NCI-H524 (cell line): ENCODE measurements around the gene NUDT16L1.

Experiments used
- DNase-seq, 2 experiments: peaks; one replicate each; lab custom pipeline; 2025; lab: John Stamatoyannopoulos, UW

Gene NUDT16L1

GRCh38 chr16:4693296-4693955 is at the start of gene NUDT16L1:
NUDT16L1 (plus strand) TSS chr16:4693562; CDS start chr16:4693727, 165 bp downstream.
- peak; percentile 92 to 97 for DNase-seq

DNA sequence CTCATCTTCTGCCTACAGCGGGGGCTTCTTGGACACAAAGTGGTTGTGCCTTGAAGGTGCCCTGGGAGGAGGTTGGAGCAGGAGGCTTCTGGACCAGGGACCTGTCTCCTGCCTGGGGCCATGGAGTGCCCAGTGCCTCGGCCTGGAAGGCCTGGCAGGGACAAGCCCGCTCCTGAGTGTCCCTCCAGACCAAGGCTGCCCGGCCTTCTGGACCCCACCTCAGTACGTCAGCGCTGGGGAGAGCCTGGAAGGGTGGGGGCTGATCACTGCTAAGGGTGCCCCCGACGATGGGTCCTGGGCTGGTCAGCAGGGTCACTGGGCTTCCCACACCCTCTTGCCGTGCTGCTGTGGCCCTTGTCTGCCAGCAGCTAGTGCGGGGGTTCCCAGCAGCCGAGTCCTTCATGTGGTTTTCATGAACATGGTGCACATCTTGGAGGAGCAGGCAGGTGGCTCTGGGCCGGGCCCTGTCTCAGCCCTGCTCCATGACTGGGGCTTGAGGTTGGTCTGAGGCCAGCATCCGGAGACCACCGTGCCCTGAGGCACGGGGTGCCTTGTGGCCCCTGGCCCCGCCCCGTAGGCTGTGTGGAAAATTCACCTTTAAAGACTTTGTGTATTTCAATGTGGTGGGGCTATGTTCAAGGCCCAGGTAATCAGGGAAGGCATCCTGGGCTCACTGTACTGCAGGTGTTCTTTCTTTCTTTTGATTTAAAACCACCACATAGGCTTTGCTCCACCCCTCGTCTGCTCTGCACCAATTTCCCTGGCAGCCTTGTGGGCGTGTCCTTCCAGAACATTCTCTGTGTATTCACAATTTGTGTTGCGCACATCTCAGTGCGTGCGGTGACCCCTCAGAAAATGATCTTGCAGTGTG is 46.4 kb upstream of the NUDT16L1 start:
- no peak for DNase-seq

DNA sequence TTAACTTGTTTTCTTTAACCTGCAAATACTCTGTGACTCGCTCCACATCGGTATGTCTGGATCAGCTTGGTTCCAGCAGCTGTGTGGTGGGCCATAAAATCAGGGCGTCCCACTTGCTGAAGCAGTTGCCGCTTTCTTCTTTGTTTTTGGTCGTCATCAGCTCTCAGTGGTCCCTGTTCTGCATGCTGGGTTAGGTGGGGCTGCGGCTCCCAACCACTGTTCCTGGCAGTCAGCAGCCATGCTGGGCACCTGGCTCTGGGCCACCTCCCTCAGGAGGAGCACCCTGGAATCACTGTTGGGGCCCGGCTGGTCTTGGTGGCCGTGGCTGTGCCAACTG is 45.8 kb upstream of the NUDT16L1 start:
- DNase-seq = no peak

- no peak for DNase-seq
These were observed 44.4 kb upstream of the NUDT16L1 start for GRCh38 chr16:4648917-4649316.

- DNase-seq = no peak
These were observed 43.5 kb upstream of the NUDT16L1 start for GRCh38 chr16:4649744-4650442.

- peak; percentile 67 to 75 for DNase-seq
These were observed 42.8 kb upstream of the NUDT16L1 start for GRCh38 chr16:4650443-4651074.

DNA sequence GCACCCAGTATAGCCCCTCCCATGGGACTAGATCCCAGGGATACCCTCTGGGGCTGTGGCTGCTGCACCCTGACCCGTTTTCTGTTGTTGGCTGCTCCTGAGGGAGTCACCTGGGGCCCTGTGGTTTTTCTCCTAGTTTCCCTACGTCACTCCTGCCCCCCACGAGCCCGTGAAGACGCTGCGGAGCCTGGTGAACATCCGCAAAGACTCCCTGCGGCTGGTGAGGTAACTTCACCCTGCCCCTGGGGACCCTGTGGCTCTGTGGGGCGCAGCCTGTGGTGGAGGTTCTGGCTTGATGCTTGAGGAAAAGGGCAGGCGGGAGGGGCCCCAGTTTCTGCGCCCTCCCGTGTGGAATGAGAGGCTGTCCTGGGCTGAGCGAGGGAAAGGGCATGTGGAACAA is 41.5 kb upstream of the NUDT16L1 start:
- DNase-seq = no peak

- no peak for DNase-seq
These were observed 40.8 kb upstream of the NUDT16L1 start for GRCh38 chr16:4652561-4652960.

DNA sequence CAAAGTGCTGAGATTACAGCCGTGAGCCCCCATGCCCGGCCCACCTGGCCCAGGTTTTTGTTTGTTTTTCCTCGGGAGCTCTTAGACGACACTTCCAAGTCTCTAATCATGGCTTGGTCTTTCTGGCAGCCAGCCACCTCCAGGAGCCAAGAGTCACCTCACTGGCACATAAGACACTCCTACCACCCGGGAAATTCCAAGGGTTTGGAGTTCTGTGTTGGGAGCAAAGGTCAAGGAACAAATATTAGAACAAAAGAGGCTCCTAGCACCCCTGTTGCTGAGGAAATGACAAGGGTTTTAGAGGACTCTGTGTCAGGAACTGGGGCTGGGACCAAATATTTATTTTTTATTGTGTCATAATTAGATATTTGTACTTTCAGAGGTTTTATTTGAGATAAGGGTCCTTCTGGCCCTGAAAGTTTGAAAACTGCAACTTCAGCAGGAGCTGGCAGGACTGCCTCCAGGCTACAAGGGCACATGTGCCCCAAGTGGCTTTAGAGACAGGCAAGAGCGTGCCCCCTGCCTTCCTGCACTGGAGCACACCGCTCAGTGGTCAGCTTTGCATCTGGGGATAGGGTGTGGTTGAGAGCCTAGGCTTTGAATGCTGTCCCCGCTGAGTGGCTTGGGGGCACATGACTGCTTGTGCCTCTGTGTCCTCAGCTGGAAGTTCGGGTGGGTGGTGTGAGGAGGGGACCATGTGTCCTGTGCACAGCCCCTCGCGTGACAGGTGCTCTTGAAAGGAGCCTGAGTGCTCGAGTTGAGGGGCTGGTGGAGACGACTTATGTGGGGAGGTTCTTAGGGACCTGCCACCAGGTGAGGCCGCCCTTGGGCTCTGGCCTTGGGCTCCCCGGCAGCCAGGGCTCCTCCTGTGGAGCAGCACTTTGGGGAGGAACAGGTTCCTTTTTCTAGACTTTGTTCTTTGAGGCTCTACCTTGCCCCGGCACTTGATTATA is 39.1 kb upstream of the NUDT16L1 start:
- DNase-seq = no peak

GRCh38 chr16:4654964-4655590 is 38.3 kb upstream of the NUDT16L1 start:
- DNase-seq = no peak

DNA sequence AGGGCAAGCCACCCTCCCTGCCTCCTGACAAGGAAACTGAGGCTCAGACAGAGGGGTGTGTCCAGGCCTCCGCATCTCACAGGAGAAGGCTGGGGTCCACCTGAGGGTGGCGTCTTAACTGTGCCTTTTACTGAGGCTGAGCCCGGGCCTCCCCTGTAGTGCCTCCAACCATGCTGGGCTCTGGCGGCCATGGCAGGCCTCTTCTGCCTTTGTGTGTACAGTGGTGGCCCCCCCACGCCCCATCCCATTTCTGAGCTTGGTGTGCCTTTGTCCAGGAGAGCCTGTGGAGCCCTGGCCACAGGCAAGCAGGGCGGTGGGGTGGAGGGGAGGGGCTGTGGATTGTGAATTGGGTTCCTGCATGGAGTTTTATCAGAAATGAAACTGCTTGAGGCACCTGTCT is 37.6 kb upstream of the NUDT16L1 start:
- DNase-seq = no peak

DNA sequence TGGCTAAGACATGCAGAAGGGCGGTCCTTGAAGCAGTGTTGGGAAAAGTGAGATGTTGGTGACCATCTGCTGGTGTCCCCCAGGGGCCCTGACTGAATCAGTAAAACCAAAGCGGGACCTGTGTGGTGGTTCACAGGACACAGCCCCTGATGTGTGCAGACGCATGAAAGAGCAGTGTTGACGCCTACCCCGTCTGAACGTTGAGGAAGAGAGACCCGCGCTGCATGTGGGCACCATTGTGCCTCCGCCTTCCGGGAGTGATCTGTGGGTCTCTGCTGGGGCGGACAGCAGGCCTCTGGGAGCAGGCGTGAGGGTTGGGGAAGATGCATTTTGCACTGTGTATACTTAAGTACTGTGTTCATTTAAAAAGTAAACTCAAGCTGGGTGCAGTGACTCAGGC is 37.1 kb upstream of the NUDT16L1 start:
- no peak for DNase-seq

DNA sequence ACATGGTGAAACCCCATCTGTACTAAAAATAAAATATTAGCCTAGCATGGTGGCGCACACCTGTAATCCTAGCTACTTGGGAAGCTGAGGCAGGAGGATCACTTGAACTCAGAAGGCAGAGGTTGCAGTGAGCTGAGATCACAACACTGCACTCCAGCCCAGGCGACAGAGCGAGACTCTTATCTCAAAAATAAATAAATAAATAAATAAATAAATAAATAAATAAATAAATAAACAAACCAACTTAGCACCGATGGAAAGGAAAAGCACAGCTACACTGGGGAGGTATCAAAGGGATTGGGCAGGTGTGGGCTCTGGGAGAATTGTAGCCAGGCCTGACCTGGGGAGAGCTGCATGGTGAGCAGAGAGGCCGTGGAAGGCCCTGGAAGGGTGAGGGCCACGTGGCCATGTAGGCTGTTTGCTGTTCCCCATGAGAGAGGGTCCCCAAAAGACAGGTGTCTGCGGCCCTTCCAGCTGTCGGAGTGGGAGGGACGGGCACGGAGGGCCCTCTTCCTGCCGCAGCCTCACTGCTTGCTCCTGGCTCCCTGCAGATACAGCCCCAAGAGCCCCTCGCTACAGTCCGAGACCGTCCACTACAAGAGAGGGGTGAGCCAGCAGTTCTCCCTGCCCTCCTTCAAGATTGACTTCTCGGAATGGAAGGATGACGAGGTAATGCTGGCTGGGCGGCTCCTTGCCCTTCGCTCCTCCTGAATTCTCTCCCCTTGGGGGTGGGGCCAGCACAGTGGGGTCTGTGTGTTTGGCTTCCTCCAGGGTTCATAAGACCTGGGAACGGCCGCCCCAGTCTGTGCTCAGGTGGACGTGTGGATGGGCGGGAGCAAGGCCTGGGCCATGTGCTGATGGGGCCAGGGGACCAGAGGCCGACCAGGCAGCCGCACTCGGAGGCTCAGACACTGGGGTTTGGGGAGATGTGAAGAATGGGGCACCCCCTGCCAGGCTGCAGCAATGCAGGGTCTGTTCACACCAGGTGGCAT is 36.4 kb upstream of the NUDT16L1 start:
- no peak for DNase-seq

GRCh38 chr16:4659363-4660353 is 33.7 kb upstream of the NUDT16L1 start:
- no peak for DNase-seq

GRCh38 chr16:4660454-4661007 is 32.8 kb upstream of the NUDT16L1 start:
- no peak for DNase-seq

DNA sequence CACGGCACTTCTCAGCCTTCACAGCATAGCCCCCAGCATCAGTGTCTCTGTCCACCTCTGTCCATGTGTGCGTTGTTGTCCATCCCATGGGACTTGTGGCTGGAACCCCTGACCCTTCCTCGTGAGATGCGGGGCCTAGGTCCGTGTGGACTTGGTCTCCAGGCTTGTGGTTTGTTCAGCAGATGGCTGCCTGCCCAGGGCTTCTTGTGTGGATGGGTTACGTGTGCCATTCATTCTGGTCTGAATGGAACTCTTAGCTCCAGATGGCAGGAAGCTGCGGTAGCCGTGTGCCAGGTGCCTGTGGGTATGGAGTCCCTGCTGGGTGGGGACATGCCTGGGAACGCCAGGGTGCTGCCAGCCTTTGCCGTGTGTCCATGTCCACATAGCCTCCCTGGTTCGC is 31.7 kb upstream of the NUDT16L1 start:
- peak in 1 of 2 experiments; percentile 39 for DNase-seq

DNA sequence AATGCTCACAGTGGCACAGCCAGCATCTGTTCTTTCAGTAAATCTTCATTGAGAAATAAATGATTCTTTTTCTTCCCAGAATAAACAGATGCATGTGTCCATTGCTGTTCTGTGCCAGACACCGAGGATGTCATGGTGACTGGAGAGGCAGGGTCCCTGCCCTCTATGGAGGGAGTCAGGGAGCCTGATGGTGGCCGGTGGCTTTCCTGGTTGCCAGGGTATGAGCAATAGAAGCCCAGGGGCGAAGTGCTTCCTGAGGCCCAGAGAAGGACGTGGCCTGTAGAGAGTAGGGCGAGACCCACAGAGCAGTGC is 29.9 kb upstream of the NUDT16L1 start:
- DNase-seq = no peak
